ENCODE measurements around the gene DCTN4.
"Not testable (repeated sequence)": the region's sequence is repeated elsewhere in the genome, so short reads cannot be mapped to it uniquely, and the experiment has no call there.

Gene DCTN4

GRCh38 chr5:150778517-150779396, 19.9 kb upstream of the DCTN4 start, which contains the start of gene SMIM3:
Gene SMIM3, plus strand, starts transcription at chr5:150778757. Its CDS starts 16,684 bp downstream, at chr5:150795441.
- DNase-seq (ENCODE audit: low read depth, low spot score), result no peak

- DNase-seq (ENCODE audit: low read depth, low spot score), result no peak
These were observed 19.3 kb upstream of the DCTN4 start for GRCh38 chr5:150778088-150778516.

GRCh38 chr5:150777685-150778084, 18.9 kb upstream of the DCTN4 start:
- no peak for DNase-seq (ENCODE audit: low read depth, low spot score)

- no peak for DNase-seq (ENCODE audit: low read depth, low spot score)
These were observed 15.3 kb upstream of the DCTN4 start for GRCh38 chr5:150774145-150774544.

- DNase-seq (ENCODE audit: low read depth, low spot score), result no peak
These were observed 12.4 kb upstream of the DCTN4 start for GRCh38 chr5:150771034-150771795.

GRCh38 chr5:150766251-150766650, 7.4 kb upstream of the DCTN4 start:
- DNase-seq (ENCODE audit: low read depth, low spot score), result no peak

GRCh38 chr5:150765799-150766169, 7.0 kb upstream of the DCTN4 start:
- no peak for DNase-seq (ENCODE audit: low read depth, low spot score)

GRCh38 chr5:150765011-150765798, 6.4 kb upstream of the DCTN4 start:
- DNase-seq (ENCODE audit: low read depth, low spot score), result no peak

GRCh38 chr5:150764530-150764929, 5.7 kb upstream of the DCTN4 start:
- DNase-seq (ENCODE audit: low read depth, low spot score), result no peak

- no peak for DNase-seq (ENCODE audit: low read depth, low spot score)
These were observed 4.4 kb upstream of the DCTN4 start for GRCh38 chr5:150763023-150763769.

- no peak for DNase-seq (ENCODE audit: low read depth, low spot score)
These were observed 3.4 kb upstream of the DCTN4 start for GRCh38 chr5:150762211-150762610.

GRCh38 chr5:150759334-150759583, 442 bp upstream of the DCTN4 start:
- no peak for DNase-seq (ENCODE audit: low read depth, low spot score)

GRCh38 chr5:150758203-150758530, 650 bp downstream of the DCTN4 start:
- DNase-seq (ENCODE audit: low read depth, low spot score), result no peak

GRCh38 chr5:150757087-150757649, 1.6 kb downstream of the DCTN4 start:
- no peak for DNase-seq (ENCODE audit: low read depth, low spot score)

- DNase-seq (ENCODE audit: low read depth, low spot score), result no peak
These were observed 5.0 kb downstream of the DCTN4 start for GRCh38 chr5:150753863-150754262.

- no peak for DNase-seq (ENCODE audit: low read depth, low spot score)
These were observed 5.4 kb downstream of the DCTN4 start for GRCh38 chr5:150753463-150753862.

GRCh38 chr5:150751096-150751891, 7.5 kb downstream of the DCTN4 start:
- DNase-seq (ENCODE audit: low read depth, low spot score), result no peak

- DNase-seq (ENCODE audit: low read depth, low spot score), result no peak
These were observed 8.3 kb downstream of the DCTN4 start for GRCh38 chr5:150750469-150750868.

GRCh38 chr5:150743142-150743488, 15.7 kb downstream of the DCTN4 start:
- DNase-seq (ENCODE audit: low read depth, low spot score), result not testable (repeated sequence)

- DNase-seq (ENCODE audit: low read depth, low spot score), result not testable (repeated sequence)
These were observed 16.2 kb downstream of the DCTN4 start for GRCh38 chr5:150742455-150743141.
